Small intestine (tissue), 7 donors: Measurements from ENCODE around the gene PPP1R13B. TPM values are rescaled to one million over a fixed set of nuclear protein-coding genes. Genes with fewer than 3 reads are reported as not detected.

ENCODE experiments used
- DNase-seq, 2 donors: peaks; one replicate each; pipeline versions ENCODE4 v3.0.0 to v3.0.0-alpha.2; 2013
- FAIRE-seq: peaks from 2 replicates; lab custom pipeline; 2012; peaks lifted over from hg19 to GRCh38; lab: Jason Lieb, UNC
- H3K27ac ChIP-seq, 3 donors: one replicate each; pipeline ENCODE4 v1.5.1; 2013; ENCODE audit warnings: low read length in 2 of 3, mild to moderate bottlenecking in 2 of 3, control low read depth in 1 of 3, inconsistent platforms in 1 of 3, low read depth in 1 of 3, moderate library complexity in 1 of 3
- H3K27me3 ChIP-seq, 3 donors: one replicate each; pipeline ENCODE4 v1.6.1; 2013; ENCODE audit warnings: low read length in 3 of 3, inconsistent platforms in 1 of 3; ENCODE audit not compliant: control insufficient read depth in 3 of 3, insufficient read depth in 3 of 3
- H3K36me3 ChIP-seq, 3 donors: one replicate each; pipeline ENCODE4 v1.6.1; 2013; ENCODE audit warnings: low read length in 3 of 3, inconsistent platforms in 1 of 3, low read depth in 1 of 3, mild to moderate bottlenecking in 1 of 3, moderate library complexity in 1 of 3; ENCODE audit not compliant: control insufficient read depth in 3 of 3, insufficient read depth in 2 of 3
- H3K4me1 ChIP-seq, 3 donors: one replicate each; pipeline ENCODE4 v1.6.1; 2013; ENCODE audit warnings: low read length in 2 of 3, inconsistent platforms in 1 of 3, low read depth in 1 of 3, mild to moderate bottlenecking in 1 of 3, moderate library complexity in 1 of 3; ENCODE audit not compliant: control insufficient read depth in 3 of 3, insufficient read depth in 2 of 3
- H3K4me3 ChIP-seq, 3 donors: one replicate each; pipeline ENCODE4 v1.5.1; 2013; ENCODE audit warnings: low read length in 3 of 3, control low read depth in 1 of 3, inconsistent platforms in 1 of 3, low read depth in 1 of 3, mild to moderate bottlenecking in 1 of 3, moderate library complexity in 1 of 3
- H3K9me3 ChIP-seq, 2 donors: one replicate each; pipeline ENCODE4 v1.6.1; 2013; ENCODE audit warnings: low read depth in 1 of 2, low read length in 1 of 2; ENCODE audit not compliant: control insufficient read depth in 2 of 2, insufficient read depth in 1 of 2
- WGBS, 3 donors: extraction: QIAGEN DNeasy Blood & Tissue Kit; methylation state at CpG; one replicate each; pipeline ENCODE4 v1.1.7; 2013; 5-methylcytosine and 5-hydroxymethylcytosine counted together
- polyA plus RNA-seq, 4 donors: library from polyadenylated mRNA; stranded (reverse) in 3 of 4; unstranded in 1 of 4; fragments of 200-250 nt in 3 of 4; fragments of 120-200 nt in 1 of 4; gene quantifications; one replicate each; pipeline versions ENCODE4 v1.2.1 to v1.2.3, GENCODE V29; 2013
- donor health status: healthy with polysubstance abuse.
- donor health status: control.
- donor health status: control.
- donor health status: Bipolar disorder and iron deficiency.
- donor health status: healthy.

The PPP1R13B gene
- polyA plus RNA-seq, 4 donors: 17.8 to 28.1 (median 23.3) TPM

DNA sequence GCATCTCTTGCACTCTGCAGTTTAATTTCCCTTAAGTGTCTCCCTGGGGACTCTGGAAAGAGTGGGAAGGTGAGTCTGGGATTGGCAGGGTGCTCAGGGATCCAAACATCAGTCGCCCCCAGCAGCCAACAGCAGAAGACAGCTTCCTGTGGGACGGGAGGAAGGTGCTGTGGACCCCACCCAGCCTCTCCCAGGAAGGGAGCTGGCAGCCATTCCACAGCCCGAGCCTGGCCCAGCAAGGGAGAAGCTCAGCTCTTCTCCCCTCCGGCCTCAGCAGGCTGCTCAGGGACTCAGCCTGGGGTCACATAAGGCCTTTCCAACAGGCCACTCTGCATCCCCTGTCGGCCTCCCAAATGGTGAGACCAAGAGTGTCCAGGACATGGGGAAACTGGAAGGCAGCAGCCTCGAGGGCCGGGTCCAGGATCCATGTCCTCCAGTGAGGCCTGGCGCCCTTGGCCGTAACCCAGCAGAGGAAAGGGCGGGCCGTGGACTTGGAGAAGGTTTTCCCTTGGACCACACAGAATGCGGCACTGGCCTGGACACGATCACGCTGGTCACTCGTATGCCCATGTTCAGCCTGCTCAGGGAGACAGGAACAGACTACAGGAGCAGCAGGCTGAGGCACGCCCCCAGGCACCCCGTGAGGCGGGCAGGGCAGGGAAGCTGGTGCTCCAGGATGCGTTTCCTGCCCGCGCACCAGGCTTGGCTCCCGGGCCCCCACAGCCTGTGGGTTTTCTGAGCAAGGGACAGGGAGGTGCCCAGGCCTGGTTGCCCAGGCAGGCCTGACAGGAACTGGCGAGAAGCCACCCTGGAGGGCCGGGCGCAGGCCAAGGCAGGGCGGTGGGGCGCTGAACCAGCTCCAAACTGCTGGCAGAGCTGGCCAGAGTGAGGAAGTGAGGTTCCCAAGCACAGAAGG, 135.6 kb downstream of the PPP1R13B start:
- Histone ChIP-seq H3K9me3 (no peaks in the 10 kb centered on the region), H3K27ac (peak overlapping the region in 1 of 3 donors; percentile 57), H3K4me3 (no peak overlapping the region), H3K27me3 (no peaks in the 10 kb centered on the region), H3K4me1 (peaks cover 0 to 14% (median 5%) of the 10 kb centered on the region in 3 donors), H3K36me3 (peaks cover 0 to 39% (median 0%) of the 10 kb centered on the region in 3 donors)
- FAIRE-seq (no peak), DNase-seq (peak in 1 of 2 donors; percentile 44)
- WGBS, 3 donors: 35 to 56% (median 41%) methylated on average over 27 of the region's 27 CpGs

GRCh38 chr14:103710771-103711377, 136.5 kb downstream of the PPP1R13B start:
- H3K36me3 ChIP-seq: peaks cover 0 to 48% (median 0%) of the 10 kb centered on the region in 3 donors
- H3K4me3 ChIP-seq: no peak overlapping the region
- no peaks in the 10 kb centered on the region for H3K27me3 ChIP-seq
- FAIRE-seq (no peak), DNase-seq (peak; percentile 34 to 74)
- WGBS, 3 donors: 10 to 52% (median 45%) methylated on average over 9 of the region's 9 CpGs
- no peaks in the 10 kb centered on the region for H3K9me3 ChIP-seq
- H3K4me1 ChIP-seq: peaks cover 0 to 10% (median 5%) of the 10 kb centered on the region in 3 donors
- H3K27ac ChIP-seq: peak overlapping the region in 1 of 3 donors; percentile 57

DNA sequence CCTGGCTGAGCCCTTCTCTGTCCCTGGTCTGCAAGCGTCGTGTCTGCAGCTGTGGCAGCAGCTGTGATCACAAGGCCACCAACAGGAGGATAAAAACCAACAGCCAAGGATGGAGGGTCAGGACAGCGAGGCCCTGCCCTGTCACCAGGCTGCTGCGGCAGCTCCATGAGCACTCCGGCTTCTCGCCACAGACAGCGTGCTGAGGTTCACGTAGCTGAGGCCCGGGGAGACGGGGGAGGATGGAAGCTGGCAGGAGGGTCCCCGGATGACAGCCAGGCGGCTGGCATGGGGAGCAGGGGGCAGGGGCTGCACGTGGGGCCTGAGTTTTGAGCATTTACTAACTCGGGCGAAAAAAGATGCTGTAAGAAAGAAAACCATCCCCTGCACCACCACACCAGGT, 137.6 kb downstream of the PPP1R13B start:
- 92 to 93% (median 93%) methylated on average over 15 of the region's 15 CpGs for WGBS, 3 donors
- no peak for DNase-seq
- Histone ChIP-seq H3K27ac (no peak overlapping the region), H3K27me3 (no peaks in the 10 kb centered on the region), H3K9me3 (no peaks in the 10 kb centered on the region), H3K4me3 (no peak overlapping the region), H3K36me3 (peaks cover 0 to 58% (median 0%) of the 10 kb centered on the region in 3 donors), H3K4me1 (peaks cover 0 to 10% (median 5%) of the 10 kb centered on the region in 3 donors)
- no peak for FAIRE-seq

GRCh38 chr14:103708750-103709187, 138.6 kb downstream of the PPP1R13B start:
- Histone ChIP-seq H3K4me1 (peaks cover 0 to 7% (median under 1%) of the 10 kb centered on the region in 3 donors), H3K9me3 (no peaks in the 10 kb centered on the region), H3K27me3 (no peaks in the 10 kb centered on the region), H3K27ac (no peak overlapping the region), H3K4me3 (no peak overlapping the region), H3K36me3 (peaks cover 0 to 68% (median 0%) of the 10 kb centered on the region in 3 donors)
- 90 to 92% (median 91%) methylated on average over 18 of the region's 18 CpGs for WGBS, 3 donors
- FAIRE-seq (no peak), DNase-seq (no peak)

GRCh38 chr14:103707329-103708263, 139.8 kb downstream of the PPP1R13B start:
- peaks cover 0 to 7% (median 0%) of the 10 kb centered on the region in 3 donors for H3K4me1 ChIP-seq
- no peaks in the 10 kb centered on the region for H3K27me3 ChIP-seq
- no peaks in the 10 kb centered on the region for H3K9me3 ChIP-seq
- WGBS, 3 donors: 90 to 96% (median 91%) methylated on average over 24 to 29 of the region's 29 CpGs
- no peak overlapping the region for H3K27ac ChIP-seq
- H3K36me3 ChIP-seq: peaks cover 0 to 79% (median 2%) of the 10 kb centered on the region in 3 donors
- DNase-seq (no peak), FAIRE-seq (no peak)
- no peak overlapping the region for H3K4me3 ChIP-seq

GRCh38 chr14:103706551-103707328, 140.6 kb downstream of the PPP1R13B start:
- 92 to 94% (median 94%) methylated on average over 40 to 41 of the region's 41 CpGs for WGBS, 3 donors
- Histone ChIP-seq H3K9me3 (no peaks in the 10 kb centered on the region), H3K36me3 (peaks cover 0 to 83% (median 4%) of the 10 kb centered on the region in 3 donors), H3K27ac (no peak overlapping the region), H3K27me3 (no peaks in the 10 kb centered on the region), H3K4me3 (no peak overlapping the region), H3K4me1 (peaks cover 0 to 7% (median 0%) of the 10 kb centered on the region in 3 donors)
- no peak for DNase-seq
- no peak for FAIRE-seq

- Histone ChIP-seq H3K4me3 (no peak overlapping the region), H3K9me3 (no peaks in the 10 kb centered on the region), H3K27ac (no peak overlapping the region), H3K36me3 (peaks cover 0 to 94% (median 4%) of the 10 kb centered on the region in 3 donors), H3K4me1 (peaks cover 0 to 4% (median 0%) of the 10 kb centered on the region in 3 donors), H3K27me3 (no peaks in the 10 kb centered on the region)
- DNase-seq (no peak), FAIRE-seq (no peak)
- 82 to 92% (median 92%) methylated on average over 25 to 28 of the region's 28 CpGs for WGBS, 3 donors
These were observed 141.7 kb downstream of the PPP1R13B start for GRCh38 chr14:103705504-103706284.
